Progenitor cell of endocrine pancreas (in vitro differentiated cells): ENCODE results near the gene IL22RA2. TPM values are rescaled to one million over a fixed set of nuclear protein-coding genes. Genes with fewer than 3 reads are reported as not detected.

ENCODE experiments used
- DNase-seq: peaks from one replicate; pipeline ENCODE4 v3.0.0; 2021; ENCODE audit warnings: low spot score; ENCODE audit not compliant: unreplicated experiment
- H3K27ac Mint-ChIP-seq: 2 replicates; pipeline ENCODE4 v1.8.0; 2021; ENCODE audit warnings: mild to moderate bottlenecking, moderate library complexity, mixed read lengths
- H3K27me3 Mint-ChIP-seq: 2 replicates; pipeline ENCODE4 v1.8.0; 2021; ENCODE audit warnings: mixed read lengths
- H3K36me3 Mint-ChIP-seq: 2 replicates; pipeline ENCODE4 v1.8.0; 2022; ENCODE audit warnings: mixed read lengths; ENCODE audit not compliant: insufficient read depth
- H3K4me1 Mint-ChIP-seq: 2 replicates; pipeline ENCODE4 v1.8.0; 2021; ENCODE audit warnings: low read depth, mixed read lengths
- H3K4me3 Mint-ChIP-seq: 2 replicates; pipeline ENCODE4 v1.8.0; 2021; ENCODE audit warnings: low read depth, mild to moderate bottlenecking, moderate library complexity, mixed read lengths
- H3K9me3 Mint-ChIP-seq: 2 replicates; pipeline ENCODE4 v1.8.0; 2021; ENCODE audit warnings: low read depth, mixed read lengths
- total RNA-seq: library from RNA; stranded (reverse); gene quantifications from 2 replicates; pipeline ENCODE4 v1.2.1, GENCODE V29; 2021
- TF ChIP-seq, protein P1 (sequence below): fragments of 200-600 bp; sonication (generic); IDR thresholded peaks from one replicate; pipeline ENCODE4 v1.5.0; 2021; ENCODE audit warnings: antibody characterized with exemption, mild to moderate bottlenecking; ENCODE audit not compliant: unreplicated experiment

Gene IL22RA2
- total RNA-seq, 1 donor from 2014 or later: not detected

DNA sequence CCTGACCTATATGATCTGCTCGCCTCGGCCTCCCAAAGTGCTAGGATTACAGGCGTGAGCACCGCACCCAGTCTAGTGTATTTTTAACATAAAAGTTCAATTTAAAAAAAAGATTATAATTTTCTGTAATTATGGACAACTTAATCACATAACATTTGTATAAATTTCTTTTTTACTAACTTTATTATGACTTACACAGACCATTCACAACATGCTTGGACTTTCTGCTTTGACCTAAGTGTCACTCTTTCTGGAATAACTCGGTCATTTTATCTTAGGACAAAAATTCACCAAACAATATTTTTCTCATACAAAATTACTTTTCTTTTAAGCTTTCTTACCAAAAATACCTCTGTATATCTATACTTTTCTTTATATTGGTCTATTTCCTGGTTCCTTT lies 15.4 kb upstream of the IL22RA2 start:
- no peak overlapping the region for H3K4me3 Mint-ChIP-seq
- H3K36me3 Mint-ChIP-seq: peaks cover 1% of the 10 kb centered on the region
- H3K27ac Mint-ChIP-seq: no peak overlapping the region
- TF ChIP-seq, protein P1, sequence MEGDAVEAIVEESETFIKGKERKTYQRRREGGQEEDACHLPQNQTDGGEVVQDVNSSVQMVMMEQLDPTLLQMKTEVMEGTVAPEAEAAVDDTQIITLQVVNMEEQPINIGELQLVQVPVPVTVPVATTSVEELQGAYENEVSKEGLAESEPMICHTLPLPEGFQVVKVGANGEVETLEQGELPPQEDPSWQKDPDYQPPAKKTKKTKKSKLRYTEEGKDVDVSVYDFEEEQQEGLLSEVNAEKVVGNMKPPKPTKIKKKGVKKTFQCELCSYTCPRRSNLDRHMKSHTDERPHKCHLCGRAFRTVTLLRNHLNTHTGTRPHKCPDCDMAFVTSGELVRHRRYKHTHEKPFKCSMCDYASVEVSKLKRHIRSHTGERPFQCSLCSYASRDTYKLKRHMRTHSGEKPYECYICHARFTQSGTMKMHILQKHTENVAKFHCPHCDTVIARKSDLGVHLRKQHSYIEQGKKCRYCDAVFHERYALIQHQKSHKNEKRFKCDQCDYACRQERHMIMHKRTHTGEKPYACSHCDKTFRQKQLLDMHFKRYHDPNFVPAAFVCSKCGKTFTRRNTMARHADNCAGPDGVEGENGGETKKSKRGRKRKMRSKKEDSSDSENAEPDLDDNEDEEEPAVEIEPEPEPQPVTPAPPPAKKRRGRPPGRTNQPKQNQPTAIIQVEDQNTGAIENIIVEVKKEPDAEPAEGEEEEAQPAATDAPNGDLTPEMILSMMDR: no peak
- H3K27me3 Mint-ChIP-seq: no peaks in the 10 kb centered on the region
- H3K9me3 Mint-ChIP-seq: peaks cover 38% of the 10 kb centered on the region
- H3K4me1 Mint-ChIP-seq: no peaks in the 10 kb centered on the region
- no peak for DNase-seq

DNA sequence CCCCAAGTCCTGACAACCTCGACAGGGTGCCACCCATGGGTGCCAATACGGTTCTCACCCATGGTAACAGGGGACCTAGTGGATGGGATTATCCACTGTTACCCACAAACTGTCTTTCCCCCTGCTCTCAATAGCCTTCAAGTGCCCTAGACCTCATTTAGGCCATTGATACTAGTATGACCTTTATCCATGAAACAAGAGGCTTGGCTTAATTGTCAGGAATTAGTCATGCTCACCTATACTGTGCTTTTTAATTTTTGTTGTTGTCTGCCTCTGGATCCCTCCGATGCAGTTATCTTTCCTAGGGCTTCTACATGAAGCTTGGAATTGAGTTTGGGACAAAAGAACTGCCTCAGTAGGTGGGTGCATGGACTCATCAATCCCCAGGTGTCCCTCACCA lies 11.8 kb upstream of the IL22RA2 start:
- no peak for DNase-seq
- H3K27ac Mint-ChIP-seq: no peak overlapping the region
- H3K4me1 Mint-ChIP-seq: no peaks in the 10 kb centered on the region
- TF ChIP-seq, protein P1: no peak
- H3K9me3 Mint-ChIP-seq: peaks cover 41% of the 10 kb centered on the region
- H3K36me3 Mint-ChIP-seq: peaks cover 1% of the 10 kb centered on the region
- H3K27me3 Mint-ChIP-seq: no peaks in the 10 kb centered on the region
- no peak overlapping the region for H3K4me3 Mint-ChIP-seq

DNA sequence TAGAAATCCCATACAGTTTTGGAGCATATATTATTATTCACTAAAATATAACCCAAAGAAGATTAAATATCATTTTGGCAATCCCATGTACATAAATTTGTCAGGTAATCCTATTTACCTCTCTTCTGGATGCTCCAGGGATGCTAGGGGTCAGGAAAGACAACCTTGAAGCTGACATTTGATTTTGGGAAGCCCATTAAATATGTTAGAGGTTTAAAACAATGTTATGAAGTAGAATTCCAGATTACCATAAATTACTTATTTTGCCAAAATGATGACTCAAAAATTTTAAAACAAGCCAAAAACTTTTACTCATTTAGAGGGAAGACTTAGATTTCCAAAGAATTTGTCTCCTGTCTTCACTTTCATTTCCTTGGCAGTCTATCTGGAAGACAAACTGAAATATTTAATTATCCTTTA lies 9.2 kb upstream of the IL22RA2 start:
- TF ChIP-seq, protein P1: no peak
- Mint-ChIP-seq H3K36me3 (peaks cover 1% of the 10 kb centered on the region), H3K27ac (no peak overlapping the region), H3K4me1 (no peaks in the 10 kb centered on the region), H3K27me3 (no peaks in the 10 kb centered on the region), H3K4me3 (no peak overlapping the region), H3K9me3 (peaks cover 39% of the 10 kb centered on the region)
- no peak for DNase-seq

DNA sequence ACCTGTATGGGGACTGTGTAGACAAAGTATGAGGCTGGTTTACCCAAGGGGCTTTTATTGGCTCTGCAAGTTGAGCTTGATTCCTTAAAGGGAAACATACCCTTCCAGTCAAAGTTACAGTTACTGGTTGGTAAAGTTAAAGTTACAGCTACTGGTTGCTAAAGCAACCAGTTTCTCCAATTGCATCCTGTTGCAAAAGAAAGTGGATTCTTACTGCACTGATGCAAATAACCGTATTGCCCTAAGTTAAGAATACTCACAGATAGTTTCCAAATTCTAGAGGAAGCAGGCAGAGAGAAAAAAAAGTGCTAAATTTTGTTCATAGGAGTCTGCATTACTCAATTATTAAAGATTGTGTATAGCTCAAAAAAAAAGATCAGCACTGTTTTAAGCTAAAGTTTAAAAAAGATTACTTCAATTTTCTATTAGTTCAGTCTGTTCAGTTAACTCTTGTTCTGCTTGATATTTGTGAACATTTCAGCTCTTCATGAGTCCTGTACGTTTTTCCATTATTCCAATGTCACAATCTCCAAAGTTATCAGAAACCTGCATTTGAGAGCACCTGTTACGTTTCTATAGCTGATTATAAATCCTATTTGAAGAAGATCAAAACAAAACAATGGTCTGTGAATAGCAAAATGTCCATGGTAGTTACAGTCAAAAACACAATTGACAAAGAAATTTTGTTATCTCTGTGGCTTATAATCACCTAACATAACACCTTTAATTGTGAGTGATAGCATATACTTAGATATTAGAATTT lies 8.6 kb upstream of the IL22RA2 start:
- no peak overlapping the region for H3K4me3 Mint-ChIP-seq
- no peaks in the 10 kb centered on the region for H3K27me3 Mint-ChIP-seq
- H3K9me3 Mint-ChIP-seq: peaks cover 39% of the 10 kb centered on the region
- H3K4me1 Mint-ChIP-seq: no peaks in the 10 kb centered on the region
- peaks cover 1% of the 10 kb centered on the region for H3K36me3 Mint-ChIP-seq
- no peak overlapping the region for H3K27ac Mint-ChIP-seq
- TF ChIP-seq, protein P1: no peak
- no peak for DNase-seq

DNA sequence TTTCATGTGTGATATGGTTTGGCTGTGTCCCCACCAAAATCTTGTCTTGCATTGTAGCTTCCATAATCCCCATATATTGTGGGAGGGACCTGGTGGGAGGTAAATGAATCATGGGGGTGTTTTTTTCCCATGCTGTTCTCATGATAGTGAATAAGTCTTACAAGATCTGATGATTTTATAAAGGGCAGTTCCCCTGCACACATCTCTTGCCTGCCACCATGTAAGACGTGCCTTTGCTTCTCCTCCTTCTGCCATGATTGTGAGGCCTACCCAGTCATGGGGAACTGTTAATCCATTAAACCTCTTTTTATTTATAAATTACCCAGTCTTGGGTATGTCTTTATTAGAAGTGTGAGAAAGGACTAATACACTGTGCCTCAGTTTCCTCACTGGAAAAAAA lies 4.2 kb upstream of the IL22RA2 start:
- Mint-ChIP-seq H3K4me3 (no peak overlapping the region), H3K4me1 (no peaks in the 10 kb centered on the region), H3K27ac (no peak overlapping the region), H3K9me3 (peaks cover 15% of the 10 kb centered on the region), H3K36me3 (no peaks in the 10 kb centered on the region), H3K27me3 (no peaks in the 10 kb centered on the region)
- TF ChIP-seq, protein P1: no peak
- no peak for DNase-seq
